Subcutaneous adipose tissue (tissue), 4 donors: ENCODE measurements around the gene ZHX3. TPM values are rescaled to one million over a fixed set of nuclear protein-coding genes. Genes with fewer than 3 reads are reported as not detected.

ENCODE experiments used
- total RNA-seq, 4 donors: library from RNA; depleted of rRNA; stranded (reverse); fragments of >200 nt; gene quantifications; one replicate each; pipeline ENCODE4 v1.1.0, GENCODE V29; 2016
- TF ChIP-seq, protein P1 (sequence below): fragments of 450-650 bp; IDR thresholded peaks from one replicate; pipeline ENCODE4 v1.5.1; 2016; ENCODE audit warnings: low read depth, mild to moderate bottlenecking, control low read depth, antibody characterized with exemption, moderate library complexity

ZHX3 gene
- total RNA-seq, 4 donors from 2014 or later, result 31.0 to 50.9 (median 37.9) TPM

DNA sequence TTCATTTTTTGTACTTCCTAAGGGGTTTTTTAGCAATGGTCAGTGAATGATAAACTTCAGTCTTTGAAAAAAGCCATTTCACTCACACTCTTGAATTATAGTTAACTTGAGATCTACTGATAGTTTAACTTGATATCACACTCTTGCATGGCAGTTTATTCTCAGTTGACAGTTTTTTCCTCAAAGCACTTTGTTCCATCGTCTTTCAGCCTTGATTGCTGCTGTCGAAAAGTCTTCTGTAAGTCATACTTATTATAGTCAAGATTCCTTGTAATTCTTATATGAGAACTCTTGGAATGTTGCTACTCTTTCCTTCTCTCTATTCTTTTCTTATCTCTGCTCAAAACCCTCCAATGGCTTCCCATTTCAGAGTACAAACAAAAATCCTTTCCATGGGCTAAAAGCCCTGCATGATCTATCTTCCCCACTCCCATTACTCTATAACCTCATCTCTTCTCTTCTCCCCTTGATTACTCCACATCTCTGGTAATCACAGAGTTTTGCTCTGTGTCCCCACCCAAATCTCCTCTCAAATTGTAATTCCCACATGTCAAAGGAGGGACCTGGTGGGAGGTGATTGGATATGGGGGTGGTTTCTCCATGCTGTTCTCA lies 31.2 kb downstream of the ZHX3 start:
- TF ChIP-seq, protein P1, sequence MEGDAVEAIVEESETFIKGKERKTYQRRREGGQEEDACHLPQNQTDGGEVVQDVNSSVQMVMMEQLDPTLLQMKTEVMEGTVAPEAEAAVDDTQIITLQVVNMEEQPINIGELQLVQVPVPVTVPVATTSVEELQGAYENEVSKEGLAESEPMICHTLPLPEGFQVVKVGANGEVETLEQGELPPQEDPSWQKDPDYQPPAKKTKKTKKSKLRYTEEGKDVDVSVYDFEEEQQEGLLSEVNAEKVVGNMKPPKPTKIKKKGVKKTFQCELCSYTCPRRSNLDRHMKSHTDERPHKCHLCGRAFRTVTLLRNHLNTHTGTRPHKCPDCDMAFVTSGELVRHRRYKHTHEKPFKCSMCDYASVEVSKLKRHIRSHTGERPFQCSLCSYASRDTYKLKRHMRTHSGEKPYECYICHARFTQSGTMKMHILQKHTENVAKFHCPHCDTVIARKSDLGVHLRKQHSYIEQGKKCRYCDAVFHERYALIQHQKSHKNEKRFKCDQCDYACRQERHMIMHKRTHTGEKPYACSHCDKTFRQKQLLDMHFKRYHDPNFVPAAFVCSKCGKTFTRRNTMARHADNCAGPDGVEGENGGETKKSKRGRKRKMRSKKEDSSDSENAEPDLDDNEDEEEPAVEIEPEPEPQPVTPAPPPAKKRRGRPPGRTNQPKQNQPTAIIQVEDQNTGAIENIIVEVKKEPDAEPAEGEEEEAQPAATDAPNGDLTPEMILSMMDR, result no peak

GRCh38 chr20:41279546-41280225 lies 37.8 kb downstream of the ZHX3 start:
- TF ChIP-seq, protein P1, result no peak

DNA sequence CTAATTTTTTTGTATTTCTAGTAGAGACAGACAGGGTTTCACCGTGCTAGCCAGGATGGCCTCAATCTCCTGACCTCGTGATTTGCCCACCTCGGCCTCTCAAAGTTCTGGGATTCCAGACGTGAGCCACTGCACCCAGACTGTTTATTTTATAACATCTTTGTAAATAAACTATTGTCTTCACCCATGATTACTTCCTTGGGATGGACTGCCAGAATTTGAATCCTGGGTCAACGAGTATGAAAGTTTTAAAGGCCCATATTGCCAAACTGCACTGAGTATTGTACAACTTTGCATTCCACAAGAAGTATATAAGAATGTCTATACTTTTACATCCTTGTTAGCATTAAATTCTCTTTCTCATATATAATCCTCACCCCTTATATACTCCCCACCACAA lies 38.6 kb downstream of the ZHX3 start:
- TF ChIP-seq, protein P1, result no peak

- TF ChIP-seq, protein P1, result no peak
These were observed 40.5 kb downstream of the ZHX3 start for GRCh38 chr20:41277049-41277448.

DNA sequence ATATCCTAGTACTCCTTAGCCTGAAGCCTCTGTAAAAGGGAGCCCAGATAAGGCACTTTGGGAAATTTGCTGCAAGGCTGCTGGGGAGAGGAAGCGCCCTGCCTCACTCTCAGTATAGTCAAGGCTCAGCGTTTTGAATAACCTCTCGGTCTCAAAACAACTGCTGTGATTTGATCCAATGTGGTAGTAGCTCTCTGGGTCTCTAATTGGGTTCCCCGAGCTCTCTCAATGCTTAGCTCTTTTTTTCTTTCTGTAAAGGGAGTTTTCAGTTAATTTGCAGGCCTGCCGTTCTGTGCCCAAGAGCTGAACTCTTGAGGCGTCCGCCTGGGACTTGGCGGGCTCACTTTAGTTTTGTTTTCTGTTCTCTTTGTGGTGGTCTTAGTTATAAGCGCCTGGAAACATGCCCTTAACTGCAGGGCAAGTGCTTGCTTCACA lies 41.2 kb downstream of the ZHX3 start:
- TF ChIP-seq, protein P1, result no peak

DNA sequence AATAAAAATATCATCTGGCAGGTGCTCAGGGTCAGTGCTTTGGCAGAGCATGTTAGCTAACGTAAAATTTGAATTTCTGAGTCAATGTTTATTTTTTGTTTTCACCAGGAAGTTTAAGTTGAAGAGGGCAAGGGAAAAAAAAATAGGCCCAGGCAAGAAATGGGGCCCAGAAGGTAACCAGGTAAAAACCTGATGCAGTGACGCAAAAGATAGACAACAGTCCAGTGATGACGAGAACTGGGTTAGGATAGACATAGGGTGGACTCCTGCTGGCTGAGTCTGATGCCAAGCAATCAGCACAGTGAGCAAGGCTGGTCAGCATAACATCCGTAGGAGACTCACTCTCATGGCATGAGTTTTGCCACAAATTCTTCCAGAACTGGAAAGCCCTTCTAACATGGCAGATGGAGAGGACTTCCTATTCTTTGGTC lies 42.2 kb downstream of the ZHX3 start:
- TF ChIP-seq, protein P1, result no peak

GRCh38 chr20:41274152-41274551 lies 43.4 kb downstream of the ZHX3 start:
- TF ChIP-seq, protein P1, result no peak
